Suppressor macrophage (primary cell): ENCODE data around the gene PPP1R13B.

Experiments
- DNase-seq, 4 experiments: peaks; one replicate each; pipeline ENCODE4 v3.0.0-alpha.2; 2020 to 2022

Gene PPP1R13B

DNA sequence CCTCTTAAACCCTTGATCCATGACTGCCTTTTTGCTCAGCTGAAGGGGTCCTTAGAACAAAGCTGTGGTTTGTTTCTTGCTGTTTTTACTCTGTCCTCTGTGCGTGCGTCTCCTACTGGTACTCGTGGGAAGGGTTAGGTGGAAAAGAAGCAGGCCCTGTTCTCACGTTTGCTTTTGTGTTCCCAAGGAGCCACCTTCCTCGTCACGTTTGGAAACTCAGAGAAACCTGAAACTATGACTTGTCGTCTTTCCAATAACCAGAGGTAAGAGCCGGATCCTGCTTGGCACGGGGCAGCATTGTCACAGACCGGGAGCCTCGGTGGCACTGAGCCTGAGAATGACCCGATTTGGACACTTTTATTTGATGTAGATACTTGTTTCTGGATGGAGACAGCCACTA lies 118.7 kb downstream of the PPP1R13B start:
- DNase-seq: no peak

GRCh38 chr14:103728141-103728540 lies 119.2 kb downstream of the PPP1R13B start:
- no peak for DNase-seq

DNA sequence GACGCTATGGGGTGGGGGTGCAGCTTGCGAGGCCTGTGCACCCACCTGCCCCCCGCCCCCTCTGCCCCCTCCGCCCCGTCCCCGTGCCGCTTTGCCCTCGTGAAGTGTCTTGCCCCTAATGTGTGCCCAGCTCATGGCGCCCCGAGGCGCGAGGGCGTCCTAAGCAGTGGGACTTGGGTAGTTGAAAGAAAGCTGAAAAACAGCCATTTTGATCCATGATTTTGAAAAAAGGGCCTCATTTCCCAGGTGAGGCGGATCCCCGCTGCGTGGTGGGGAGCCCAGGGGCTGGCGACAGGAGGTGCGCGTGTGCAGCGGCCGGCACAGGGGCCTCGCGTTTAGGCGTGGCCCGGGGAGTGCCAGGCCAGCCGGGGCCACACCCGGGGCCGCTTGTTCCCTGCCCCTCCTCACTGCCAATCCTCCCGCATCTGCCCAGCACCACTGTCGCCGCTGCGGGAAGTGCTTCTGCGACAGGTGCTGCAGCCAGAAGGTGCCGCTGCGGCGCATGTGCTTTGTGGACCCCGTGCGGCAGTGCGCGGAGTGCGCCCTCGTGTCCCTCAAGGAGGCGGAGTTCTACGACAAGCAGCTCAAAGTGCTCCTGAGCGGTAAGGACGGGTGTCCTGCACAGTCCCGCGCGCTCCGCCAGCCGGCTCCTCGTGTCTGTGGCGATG lies 119.9 kb downstream of the PPP1R13B start:
- DNase-seq: no peak

DNA sequence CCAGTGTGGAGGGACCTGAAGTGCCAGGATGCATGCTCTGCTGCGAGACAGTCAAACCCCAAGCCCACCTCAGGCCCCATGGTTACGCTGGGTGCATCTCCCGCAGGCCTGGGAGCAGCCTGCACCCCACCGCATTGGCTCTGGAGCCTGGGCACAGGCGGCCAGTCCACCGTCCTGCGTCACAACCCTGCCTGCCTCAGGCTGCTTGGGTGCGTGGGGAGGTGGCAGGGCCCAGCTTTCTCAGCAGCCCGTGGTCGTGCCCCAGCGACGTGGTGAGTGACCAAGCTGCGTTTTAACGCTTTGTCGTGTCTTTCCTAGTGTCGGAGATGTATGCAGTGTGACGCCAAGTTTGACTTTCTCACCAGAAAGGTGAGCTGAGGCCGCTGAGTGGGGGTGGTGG lies 120.9 kb downstream of the PPP1R13B start:
- no peak for DNase-seq

DNA sequence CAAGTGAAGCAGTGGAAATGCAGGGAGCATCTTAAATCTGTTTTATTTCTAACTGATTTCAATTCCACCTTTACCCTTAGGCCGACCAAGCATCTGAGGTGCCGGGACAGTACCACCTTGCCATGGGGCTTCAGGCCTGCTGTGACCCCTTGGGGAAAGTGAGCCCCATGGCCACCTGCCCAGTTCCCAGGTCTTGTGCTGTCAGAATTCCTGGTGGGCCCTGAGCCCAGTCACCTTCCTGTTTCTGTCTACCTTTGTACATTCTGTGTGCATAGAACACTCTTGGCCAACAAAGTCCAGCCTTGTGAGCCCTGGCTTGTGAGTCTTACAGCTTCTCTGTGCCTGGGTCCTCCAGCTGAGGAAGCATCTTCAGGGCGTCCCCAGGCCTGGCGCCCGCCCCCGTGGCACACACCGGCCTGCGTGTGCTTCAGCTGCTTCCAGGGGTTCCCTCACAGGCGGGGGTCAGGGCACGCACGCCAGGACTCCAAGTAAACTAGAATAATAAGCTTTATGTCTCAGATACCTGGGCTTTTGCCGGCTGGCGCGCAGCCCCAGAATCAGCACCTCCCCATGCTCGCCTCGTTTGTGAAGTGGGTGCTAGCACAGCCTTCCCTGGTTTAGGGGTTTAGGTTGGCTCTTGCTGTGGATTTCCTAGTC lies 121.5 kb downstream of the PPP1R13B start:
- no peak for DNase-seq

DNA sequence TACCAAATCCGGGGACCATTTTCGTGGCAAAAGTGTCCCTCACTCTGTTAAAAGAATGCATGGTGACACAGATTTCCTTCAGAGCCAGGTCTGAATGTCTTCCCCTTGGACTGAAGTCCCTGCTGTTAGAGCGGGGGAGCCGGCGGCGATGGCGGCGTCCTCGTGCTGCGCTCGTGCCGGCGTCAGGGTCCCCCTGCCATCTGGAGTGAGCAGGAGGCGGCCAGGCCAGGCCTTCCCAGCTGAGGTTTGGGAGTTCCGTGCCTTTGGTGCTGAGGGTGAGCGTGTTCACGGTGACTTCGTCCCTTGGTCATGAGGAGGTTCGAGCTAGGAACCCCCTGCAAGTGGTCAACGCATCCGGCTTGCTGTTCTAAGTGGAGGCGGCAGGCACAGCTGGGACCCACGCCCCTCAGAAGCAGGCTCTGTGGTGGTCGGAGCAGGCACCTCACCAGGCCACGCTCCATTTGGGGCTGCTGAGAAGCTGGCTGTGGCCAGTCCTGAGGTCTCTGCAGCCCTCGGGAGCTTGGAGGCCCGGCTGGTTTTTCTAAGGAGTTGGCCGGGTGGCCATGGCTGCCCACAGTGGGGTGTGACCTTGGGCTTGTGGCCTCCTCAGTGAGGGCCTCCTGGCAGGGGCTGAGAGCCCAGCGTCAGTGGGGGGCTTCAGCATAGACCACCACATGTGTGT lies 122.2 kb downstream of the PPP1R13B start:
- DNase-seq: no peak

GRCh38 chr14:103724116-103724515 lies 123.3 kb downstream of the PPP1R13B start:
- no peak for DNase-seq

DNA sequence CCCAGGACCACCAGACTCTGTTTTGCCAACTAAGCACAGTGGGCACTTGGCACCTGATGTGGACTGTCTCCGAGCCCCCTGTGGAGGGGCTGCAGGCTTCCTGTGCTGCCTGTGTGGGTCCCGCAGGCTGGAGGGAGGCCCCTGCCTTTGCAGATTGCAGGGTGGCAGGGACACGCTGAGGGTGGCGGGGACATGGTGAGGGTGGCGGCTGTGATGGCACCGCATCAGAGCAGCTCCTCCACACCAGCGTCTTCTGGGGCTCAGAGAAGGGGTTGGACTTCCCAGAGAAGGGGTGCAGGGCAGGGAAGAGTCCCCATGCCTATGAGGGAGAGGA lies 123.7 kb downstream of the PPP1R13B start:
- DNase-seq: no peak

DNA sequence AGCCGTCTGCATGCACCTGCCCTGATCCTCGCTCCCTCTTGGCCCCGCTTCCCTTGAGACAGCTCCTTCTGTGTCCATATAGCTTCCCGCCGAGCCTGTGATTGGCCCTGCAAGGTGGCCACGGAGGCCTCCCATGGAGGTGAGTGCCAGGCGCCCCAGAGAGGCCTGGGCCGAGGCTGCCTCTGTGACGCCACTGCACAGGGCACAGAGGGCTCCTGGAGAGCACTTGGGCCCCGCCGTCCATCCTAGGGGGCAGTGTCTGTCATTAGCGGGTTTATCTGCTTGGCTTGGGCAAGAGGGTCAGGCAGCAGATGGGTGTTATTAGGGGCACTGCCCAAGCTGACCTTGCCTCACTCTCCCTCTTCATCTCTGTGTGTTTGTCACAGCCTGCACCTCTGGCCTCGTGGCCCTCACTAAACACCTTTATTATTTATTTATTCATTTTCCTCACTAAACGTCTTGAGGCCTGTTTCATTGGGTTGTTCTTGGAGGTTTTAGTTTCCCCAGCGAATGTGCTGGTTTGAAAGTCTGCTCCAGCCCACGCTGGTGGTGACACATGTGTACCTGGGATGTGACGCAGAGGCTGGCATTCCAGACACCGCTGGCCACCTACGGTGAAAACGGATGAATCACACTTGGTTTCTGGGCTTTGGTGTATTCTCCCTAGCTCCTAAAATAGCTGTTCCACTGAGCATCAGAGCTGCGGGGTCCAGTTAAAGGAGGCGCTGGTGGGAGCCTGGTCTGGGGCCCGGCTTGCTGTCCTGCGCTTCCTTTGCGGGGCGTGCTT lies 125.8 kb downstream of the PPP1R13B start:
- no peak for DNase-seq

DNA sequence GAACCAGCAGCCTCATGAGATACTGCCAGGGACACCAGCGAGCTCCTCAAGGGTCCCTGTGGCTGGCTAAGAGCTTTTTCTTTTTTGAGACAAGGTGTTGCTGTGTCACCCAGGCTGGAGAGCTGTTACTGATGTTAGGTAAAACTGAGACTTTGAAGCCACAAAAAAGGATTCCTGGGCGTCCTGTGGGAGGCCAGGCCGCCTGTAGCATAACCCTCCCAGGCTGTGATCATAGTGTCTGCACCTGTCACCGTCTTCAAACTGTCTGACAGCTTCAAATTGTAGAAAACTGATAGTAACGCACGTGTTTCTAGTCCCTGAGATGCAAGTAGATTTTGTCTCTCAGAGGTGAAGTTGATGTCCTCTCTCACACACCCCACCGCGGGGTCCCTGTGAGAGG lies 127.6 kb downstream of the PPP1R13B start:
- DNase-seq: no peak

- DNase-seq: no peak
These were observed 128.8 kb downstream of the PPP1R13B start for GRCh38 chr14:103718572-103718971.

DNA sequence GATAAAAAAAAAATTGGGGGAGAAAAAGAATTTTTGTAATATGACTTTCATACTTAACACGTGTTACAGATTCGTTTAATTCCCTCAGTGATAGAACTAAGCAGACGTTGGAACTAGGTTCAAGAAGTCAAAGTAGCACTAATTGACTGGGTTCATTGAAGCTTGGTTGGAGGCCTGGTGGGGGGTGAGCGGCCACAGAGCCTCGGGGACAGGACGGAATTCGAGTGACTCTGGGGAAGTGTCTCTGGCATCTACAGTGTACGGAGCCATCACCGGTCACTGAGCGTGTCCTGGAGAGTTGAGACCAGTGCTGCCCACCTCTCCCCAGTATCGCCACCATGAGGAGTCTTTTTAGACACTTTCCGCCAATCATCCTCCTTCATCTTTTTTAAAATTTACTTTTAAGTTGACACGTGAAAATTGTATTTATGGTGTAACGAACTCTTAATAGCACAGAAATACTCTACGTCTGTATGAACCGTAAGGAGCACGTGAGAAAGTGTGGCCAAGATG lies 130.4 kb downstream of the PPP1R13B start:
- DNase-seq: no peak

DNA sequence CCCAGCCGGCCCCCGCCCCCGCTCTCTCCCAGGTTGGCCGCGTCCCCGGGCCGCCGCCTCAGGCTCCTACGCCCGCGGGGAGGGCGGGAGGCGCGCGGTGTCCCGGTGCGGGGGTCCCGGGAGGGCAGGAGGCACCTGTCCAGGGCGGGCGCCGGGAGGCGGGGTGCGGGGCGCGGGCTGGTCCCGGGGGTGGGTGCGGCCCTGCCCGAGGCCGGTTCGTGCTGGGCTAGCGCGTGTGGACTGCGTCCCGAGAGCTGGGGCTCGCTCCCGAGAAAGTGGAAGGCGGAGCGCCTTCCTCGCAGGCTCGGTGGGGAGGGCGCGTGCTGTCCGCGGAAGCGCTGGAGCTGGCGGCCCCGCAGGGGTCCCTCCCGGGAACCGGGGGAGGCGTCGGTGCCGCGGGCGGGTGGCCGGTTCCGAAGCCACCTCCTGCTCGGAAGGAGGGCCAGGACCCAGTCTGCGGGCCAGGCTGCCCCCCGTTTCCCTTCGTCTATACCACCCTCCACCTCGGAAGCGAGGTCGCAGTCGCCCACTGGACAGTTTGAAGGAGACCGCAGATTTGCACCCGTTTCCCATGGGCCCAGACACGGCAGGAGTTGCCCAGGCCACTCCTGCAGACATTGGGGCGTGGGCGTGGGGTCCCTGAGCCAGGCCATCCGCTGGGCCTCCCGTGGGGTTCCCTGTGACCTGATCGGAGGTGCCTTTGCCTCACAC lies 131.1 kb downstream of the PPP1R13B start:
- peak; percentile 25 to 74 (median 57) for DNase-seq

- DNase-seq: peak; percentile 100
These were observed 132.0 kb downstream of the PPP1R13B start, which contains the start of the genes XRCC3 and ZFYVE21 for GRCh38 chr14:103715052-103716000. Gene XRCC3 (minus strand): TSS chr14:103715451. CDS start chr14:103711087, 4,364 bp downstream. Gene ZFYVE21 (plus strand): TSS chr14:103715810. CDS start chr14:103715842, 32 bp downstream.

DNA sequence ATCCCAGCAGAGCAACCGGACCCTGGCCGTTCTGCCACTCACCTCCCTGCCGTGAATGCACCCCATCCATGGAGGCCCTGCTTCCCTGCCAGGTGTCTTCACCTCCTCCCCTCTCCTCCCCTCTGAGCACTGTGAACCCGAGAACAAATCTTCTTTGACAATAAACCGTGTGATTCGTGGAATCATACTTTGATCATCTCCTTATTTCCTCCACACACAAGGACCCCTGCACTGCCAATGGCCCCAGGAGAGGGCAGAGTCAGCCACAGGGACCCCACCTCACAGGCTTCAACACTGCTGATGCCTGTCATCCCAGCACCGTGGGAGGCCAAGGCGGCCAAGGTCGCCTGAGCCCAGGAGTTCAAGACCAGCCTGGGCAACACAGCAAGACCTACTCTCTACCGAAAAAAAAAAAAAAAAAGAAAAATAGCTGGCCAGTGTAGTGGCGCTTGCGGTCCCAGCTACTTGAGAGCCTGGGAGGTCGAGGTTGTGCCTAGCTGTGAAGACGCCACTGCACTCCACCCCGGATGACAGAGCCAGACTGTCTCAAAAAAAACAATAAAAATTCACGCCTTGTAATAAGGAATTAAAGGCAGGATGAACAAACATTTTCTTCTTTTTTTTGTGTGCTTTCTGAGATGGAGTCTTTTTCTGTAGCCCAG lies 133.2 kb downstream of the PPP1R13B start:
- no peak for DNase-seq

GRCh38 chr14:103713304-103714062 lies 133.9 kb downstream of the PPP1R13B start:
- no peak for DNase-seq

DNA sequence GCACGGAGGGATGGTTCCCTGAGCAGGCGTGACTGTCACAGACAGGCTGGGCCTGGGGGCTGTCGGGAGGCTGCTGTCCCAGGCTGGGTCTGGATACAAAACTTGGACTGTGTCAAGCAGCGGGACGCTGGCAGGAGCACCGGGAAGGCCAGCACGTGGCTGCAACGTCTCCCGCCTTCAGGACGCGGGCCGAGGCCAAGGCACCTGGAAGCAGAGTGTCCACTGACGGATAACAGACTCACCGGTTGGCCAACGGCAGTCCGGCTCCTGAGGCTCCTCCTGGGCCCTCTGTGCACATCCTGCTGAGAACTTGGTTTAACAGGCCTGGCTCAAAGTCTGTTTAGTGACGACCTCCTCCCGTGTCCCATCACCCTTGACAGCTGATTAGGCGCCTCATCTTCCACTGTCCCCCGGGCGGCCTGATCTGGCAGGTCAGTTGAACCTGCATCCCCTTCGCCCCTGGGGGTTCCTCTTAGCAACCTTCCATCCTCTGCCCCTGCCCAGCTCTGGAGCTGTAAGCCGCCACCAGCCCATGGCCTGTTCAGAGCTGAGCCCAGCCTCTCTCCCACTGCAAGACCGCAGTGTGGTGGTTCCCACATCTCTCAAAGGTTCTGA lies 134.6 kb downstream of the PPP1R13B start:
- no peak for DNase-seq

- DNase-seq: no peak
These were observed 135.6 kb downstream of the PPP1R13B start for GRCh38 chr14:103711516-103712431.
